Measurements from ENCODE around the gene OLFM2.

OLFM2 gene

DNA sequence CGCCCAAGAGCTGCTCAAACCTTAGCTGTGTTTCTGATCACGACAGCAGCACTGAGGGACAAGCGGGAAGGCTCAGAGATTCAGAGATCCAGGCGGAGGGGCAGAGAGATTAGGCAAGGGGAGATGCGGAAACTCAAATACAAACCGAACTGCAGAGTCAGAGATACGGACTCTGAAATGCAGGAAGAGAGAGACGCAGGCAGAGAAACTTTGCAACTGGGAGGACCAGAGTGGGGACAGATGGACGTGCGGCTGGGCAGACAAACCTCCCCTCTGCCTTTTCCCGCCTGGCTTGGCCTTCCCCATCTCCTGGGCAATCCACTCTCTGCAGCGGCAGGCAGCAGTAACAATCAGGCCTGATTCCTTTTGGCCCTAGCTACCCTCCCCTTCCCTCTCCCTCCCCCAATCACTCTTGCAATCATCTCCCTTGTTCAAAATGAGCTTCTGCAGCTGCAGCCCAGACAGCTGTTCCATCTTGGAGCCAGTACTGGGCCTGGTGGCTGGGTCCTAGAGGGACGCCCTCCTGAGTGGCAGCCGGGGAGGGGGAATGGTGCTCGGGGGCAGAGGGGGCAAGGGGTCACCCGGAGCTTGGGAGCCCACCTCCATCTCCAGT lies 29.7 kb downstream of the OLFM2 start:
- no peak for DNase-seq

DNA sequence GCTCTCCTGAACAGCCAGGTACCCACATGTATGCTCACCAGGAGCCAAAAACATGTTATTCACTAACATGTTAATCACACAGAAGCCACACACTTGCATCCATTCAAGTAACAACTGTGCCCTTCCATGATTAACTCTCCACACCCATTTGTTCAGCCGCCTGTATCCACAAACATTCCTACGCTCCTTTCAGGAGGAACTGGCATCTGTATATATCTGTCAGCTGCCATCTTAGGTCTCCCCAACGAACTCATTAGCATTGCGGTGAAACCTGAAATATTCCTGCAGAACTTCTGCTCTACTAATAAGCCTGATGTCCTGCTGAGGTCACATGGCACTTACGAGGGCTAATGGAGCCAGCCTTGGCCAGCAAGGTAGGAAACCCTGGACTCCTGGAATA lies 33.0 kb downstream of the OLFM2 start:
- no peak for DNase-seq

DNA sequence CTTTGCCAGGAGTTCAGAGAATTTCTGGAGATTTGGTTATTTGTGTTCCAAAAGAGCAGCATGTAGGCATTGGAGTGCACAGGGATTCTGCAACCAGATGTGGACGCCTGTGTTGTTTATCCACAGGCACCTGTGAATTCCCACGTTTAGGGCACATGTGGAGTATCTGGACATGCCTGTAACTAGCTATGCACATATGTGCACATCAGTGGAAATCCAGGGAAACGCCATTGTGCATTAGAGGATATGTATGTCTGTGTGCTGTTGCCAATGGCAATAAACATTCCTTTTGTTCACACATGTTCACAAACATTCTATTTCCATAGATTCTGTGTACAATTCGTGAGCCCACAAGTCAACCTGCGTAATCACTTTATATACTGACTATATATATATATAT lies 34.7 kb downstream of the OLFM2 start:
- no peak for DNase-seq

DNA sequence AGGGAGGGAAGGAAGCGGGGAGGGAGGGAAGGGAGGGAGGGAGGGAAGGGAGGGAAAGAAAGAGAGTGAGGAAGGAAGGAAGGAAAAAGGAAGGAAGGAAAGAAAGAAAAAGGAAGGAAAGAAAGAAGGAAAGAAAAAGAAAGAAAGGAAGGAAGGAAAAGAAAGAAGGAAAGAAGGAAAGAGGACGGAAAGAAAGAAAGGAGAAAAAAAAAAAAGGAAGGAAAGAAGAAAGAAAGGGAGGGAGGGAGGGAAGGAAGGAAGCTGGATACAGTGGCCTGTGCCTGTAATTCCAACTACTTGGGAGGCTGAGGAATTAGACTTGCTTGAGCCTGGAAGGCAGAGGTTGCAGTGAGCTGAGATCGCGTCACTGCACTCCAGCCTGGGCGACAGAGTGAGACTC lies 35.3 kb downstream of the OLFM2 start:
- DNase-seq = no peak

DNA sequence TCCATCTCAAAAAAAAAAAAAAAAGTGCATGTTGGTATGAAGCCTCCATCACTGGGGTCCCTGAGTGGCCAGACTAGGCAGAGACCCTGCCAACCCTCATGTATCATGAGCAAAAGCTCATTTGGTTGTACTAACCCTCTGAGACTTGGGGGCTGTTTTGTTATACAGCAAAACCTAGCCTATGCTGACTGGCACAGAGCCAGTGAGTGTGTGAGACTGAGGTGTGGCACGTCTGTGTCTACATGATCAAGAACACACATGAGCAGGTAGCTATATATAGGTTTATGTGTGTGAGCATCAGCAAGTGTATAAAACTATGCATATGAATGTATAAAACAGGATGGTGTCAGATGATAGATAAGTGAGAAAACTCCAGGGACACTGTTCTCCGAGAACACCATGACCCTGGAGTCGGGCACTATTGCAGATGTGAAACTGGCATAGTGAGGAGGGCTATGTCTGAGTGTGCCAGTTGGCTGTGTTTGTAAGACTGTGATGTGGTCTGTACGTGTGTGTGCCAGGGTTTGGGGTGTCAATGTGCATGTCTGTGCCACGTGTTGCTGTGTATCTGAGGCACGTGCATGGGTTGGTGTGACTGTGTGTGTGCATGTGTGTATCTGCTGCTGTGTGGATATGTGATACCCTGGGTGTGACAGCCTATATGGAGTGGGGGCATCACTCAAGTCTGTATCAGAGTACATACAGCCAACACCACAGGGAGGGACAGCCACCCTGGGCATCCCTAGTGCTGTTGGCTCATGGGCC lies 44.5 kb downstream of the OLFM2 start:
- DNase-seq = no peak

DNA sequence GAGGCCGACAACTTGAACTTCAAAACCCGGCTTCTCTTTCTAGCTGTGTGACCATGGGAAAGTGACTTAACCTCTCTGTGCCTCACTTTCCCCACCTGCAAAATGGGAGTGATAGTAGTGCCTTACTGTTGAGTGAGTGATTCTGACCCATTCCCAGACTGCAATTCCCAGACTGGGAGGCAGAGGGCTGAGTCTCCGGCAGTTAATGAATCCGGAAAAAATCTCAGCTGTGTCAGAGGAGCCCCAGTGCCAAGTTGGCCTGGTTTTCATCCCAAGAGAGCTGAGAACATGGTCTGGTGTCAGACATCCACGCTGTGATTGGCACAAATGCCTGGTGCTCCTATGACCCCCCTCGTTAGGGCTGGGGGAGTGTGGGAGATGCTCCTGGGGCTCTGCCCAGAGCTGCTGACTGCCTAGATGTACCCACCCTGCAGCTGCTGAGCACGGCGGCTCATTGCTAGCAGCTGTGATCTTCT lies 51.2 kb downstream of the OLFM2 start:
- no peak for DNase-seq

DNA sequence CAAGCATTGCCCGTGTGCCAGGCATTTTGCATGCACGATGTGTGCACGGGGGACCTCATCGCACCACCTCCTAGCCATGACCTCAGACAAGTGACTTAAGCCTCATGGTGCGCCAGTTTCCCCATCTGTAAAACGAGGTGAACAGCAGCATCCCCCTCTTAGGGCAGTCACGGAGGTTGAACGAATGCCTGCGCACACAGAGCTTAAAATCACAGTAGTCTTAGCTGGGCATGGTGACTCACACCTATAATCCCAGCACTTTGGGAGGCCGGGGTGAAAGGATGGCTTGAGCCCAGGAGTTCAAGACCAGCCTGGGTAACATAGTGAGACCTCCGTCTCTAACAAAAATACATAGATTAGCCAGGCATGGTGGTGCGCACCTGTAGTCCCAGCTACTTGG lies 52.6 kb downstream of the OLFM2 start:
- DNase-seq = no peak

DNA sequence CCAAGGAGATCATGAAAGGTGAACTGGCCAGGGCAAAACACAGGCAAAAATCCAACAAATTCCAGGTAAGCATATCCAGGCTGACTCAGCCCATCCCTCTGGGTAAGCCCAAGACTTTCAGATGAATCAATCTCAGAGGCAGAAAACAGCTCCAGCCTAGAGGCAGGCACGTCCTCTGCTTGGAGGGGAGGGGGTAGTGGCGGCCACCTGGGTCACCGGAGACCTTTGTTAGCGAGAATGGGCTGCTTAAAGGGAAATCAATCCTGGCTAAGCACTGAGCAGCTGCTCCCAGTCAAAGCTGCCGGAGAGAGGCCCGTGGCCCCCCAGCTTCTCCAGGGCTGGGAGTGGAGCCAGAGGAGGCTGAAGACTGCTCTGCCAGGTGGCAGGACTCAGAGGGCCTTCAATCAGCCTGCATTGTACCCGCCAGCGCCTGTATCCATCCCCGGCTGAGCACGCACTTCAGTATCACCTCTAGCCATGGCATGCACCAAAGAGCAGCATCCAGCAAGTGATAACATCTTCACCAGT lies 53.0 kb downstream of the OLFM2 start:
- DNase-seq = no peak

DNA sequence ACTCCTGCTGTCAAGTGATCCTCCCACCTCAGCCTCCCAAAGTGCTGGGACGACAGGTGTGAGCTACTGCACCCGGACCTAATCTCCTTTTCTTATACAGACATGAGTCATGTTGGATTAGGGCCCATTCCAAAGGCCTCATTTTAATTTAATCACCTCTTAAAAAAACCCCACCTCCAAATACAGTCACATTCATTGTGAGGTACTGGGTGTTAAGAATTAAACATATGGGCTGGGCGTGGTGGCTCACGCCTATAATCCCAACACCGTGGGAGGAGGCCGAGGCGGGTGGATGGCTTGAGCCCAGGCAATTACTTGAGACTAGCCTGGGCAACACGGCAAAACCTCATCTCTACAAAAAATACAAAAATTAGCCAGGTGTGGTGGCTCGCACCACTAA lies 54.6 kb downstream of the OLFM2 start:
- DNase-seq = no peak

DNA sequence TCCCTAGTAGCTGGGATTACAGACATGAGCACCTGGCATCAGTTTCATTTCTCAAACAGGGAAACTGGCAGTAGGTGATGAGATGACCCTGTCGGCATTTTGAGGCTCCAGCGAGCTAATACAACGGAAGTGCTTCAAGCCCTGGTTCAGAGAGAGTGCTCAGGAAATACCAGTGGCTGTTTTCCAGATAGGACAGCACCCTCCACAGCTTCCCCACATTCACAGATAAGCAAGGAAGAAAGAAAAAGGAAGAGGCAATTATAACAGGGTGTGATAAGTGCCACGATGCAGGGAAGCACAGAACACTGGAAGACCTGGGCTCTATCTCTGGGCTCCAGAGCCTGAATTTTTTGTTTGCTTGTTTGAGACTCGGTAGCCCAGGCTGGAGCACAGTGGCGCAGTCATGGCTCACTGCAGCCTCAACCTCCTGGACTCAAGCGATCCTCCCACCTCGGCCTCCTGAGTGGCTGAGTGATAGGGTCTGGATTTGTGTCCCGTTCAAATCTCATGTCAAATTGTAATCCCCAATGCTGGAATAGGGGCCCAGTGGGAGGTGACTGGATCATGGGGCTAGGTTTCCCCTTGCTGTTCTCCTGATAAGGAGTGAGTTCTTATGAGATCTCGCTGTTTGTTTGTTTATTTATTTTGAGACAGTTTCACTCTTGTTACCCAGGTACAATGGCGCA lies 57.7 kb downstream of the OLFM2 start:
- DNase-seq = no peak

DNA sequence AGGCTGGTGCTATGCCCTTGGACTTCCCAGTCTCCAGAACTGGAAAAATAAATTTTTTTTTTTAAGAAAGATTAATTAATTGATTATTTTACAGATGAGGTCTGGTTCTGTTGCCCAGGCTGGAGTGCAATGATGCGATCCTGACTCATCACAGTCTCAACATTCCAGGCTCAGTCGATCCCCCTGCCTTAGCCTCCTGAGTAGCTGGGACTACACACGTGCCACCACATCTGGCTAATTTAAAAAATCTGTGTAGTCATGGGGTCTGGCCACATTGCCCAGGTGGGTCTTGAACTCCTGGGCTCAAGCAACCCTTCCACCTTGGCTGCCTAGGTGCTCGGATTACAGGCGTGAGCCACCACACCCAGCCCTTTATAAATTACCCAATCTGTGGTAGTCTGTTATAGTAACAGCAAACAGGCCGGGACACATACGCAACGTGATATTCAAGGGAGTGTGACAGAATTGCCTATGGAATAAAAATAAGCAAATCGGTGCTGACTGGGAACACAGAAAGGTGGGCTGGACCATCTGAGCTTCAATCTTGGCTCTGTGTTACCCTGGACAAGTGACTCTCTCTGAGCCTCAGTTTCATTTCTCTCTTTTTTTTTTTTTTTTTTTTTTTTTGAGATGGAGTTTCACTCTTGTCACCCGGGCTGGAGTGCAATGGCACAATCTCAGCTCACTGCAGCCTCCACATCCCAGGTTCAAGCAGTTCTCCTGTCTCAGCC lies 58.4 kb downstream of the OLFM2 start:
- no peak for DNase-seq

DNA sequence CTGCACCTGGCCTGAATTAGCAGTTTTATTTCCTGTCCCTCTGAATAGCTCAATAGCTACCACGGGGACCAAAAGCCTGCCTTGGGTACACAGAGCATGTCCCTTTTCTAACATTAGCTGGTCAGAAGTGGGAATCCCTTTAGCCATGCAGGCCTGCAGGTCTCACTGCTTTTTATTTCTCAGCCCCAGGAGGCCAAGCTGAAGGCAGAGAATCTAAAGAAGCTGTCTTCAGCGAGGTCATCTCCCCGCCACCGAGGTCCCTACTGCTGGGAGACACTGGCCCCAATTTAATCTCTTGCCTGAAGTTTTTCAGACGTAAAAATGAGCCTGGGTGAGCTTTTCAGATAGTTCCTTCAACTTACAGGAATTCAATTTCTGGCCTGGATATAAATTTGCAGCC lies 60.5 kb downstream of the OLFM2 start:
- no peak for DNase-seq

DNA sequence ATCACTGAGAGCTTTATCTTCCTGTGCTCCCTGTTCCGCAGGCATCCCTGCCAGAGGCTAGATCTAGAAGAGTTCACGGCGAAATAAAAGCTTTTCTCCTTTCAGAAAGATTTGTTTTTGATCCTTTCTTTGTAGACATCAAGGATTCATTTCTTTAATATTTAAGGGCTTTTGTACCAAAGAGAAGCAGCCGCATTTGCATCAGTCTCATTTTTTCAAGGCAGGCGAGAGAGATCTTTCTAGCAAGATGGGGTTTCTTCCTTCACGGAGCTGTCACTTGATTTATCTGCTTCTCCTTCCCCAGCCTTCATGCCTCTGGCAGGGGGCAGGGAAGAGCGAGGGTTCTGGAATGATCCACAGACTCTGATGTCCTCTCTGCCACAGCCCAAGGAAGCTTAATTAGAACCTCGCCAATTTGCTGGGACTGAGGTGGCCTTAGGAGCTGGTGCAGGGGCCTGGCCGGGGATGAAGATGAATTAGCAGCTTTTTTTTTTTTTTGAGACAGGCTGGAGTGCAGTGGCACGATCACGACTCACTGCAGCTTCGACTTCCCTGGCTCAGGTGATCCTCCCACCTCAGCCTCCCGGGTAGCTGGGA lies 61.2 kb downstream of the OLFM2 start:
- DNase-seq = no peak

DNA sequence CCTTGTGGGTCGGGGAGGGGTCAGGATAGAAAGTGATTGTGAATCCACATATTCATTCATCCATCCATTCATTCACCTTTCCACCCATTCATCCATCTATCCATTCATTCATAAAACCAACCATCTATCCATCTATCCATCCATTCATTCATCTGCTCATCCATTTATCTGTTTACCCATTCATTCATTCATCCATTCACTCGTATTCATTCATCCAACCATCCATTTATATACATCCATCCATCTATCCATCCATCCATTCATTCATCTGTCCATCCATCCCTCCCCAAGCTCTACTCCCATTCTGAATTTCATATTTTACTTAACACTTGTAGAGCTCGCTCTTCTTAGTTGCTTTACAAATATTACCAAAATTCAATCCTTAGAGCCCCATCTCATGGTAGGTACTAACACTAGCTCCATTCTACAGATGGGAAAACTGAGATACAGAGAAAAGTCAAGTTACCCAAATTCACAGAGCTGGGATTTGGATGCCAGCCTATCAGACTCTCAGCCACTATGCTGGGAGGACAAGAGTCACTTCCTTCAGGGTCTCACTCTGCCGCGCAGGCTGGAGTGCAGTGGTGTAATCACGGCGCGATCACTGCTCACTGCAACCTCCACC lies 63.6 kb downstream of the OLFM2 start:
- no peak for DNase-seq

DNA sequence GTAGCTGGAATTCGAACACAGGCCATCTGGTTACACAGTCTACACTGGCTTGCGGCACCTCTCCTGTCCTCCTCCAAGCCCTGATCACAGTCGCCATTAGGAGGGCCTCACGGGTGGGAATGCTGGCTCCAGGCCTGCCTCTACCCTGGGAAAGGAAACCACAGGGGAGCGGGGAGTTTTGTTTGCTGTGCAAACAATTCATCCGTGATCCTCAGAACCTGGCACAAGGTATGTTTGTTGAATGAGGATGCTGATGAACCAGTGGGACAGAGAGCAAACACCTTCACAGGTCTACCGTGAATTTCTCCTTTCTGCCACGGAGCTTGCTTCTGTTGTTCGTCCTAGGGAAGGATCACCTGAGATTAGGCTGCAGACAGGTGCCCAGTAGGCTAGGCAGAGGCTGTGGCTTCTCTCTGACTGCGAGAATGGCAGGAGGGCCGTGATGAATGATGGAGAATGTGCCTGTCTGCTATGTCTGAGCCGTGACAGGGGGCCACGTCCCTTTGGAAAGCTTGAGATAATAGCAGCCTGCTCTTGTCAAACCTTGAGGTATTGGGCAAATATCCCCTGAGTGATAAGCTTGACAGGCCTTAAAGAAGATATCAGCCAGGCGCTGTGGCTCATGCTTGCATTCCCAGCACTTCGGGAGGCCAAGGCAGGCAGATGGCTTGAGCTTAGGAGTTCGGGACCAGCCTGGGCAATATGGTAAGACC lies 64.5 kb downstream of the OLFM2 start:
- no peak for DNase-seq

DNA sequence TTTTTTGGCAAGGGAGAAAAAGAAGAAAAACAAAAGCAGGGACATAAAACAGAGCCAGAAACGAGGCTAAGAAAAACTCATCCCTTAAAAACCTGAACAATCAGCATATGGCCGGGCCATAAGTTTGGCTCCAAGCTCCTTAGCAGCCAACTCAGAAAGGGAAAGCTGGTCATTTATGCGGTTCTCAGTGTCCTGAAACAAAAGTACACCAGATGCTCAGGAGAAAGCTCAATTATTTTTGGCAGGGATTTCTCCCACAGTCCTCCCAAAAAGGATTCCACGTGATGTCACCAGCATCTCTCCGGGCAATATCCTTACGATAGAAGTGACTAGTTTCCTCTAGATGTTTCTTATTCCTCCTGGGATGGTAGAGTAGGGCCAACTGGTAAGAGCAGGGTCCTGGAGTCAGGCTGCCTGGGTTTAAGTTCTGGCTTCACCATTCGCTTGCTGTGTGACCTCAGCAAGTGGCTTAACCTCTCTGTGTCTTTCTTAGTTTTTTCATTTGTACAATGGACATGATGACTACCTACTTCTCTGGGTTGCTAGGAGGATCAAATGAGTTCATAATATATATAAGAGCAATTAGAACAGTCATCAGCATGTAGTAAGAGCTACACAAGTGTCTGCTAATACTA lies 67.2 kb downstream of the OLFM2 start:
- no peak for DNase-seq

DNA sequence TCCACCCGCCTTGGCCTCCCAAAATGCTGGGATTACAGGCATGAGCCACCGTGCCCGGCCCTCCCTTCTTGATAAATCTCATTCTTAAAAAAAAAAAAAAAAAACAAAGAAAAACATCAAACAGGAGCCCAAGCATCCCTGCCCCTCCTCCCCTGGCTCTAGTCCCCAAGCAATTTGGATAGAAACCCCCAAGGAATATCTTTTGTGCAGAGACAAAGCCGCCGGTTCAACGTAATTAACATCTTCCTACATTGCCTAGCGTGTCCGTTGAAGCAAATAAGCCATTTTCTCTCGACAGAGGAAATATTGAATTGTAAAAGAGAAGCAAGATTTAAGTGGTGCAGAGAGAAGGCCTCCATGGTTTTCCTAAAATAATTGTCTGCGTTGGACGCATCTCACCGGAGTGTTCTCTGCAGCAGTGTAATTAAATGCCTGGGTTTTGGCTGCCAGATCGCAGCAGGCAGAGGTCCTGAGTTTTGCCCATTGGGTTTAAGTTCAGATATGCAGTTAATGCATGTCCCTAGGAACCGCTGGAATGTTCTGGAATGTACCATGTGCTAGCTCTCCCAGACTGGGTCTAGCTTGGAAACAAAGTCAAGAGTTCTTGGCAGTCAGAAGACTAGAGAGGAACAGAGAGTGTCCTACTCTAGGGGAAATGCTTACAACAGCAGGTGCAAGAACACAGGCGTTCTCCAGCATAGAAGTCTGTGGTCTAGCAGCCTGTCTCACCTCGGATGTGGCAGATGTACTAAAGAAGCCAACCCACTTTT lies 70.4 kb downstream of the OLFM2 start:
- peak; percentile 34 for DNase-seq

DNA sequence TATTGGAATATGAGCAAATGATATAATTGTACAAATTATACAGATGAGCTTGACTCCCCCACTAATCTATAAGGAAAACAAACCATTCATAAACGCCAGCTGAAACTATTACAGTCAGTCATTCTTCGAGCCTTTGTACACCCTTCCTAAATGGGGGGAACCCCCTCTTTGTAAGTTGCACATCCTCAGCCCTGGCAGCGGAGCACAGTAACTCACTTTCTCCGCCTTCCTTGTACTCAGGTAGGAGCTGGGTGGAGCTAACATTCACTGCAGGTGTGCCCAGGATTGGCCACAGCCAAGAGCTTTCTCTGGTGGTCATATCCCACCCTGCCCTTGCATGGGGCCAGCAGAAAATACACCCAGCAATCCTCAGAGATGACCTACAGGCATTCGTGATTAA lies 72.6 kb downstream of the OLFM2 start:
- DNase-seq = no peak

DNA sequence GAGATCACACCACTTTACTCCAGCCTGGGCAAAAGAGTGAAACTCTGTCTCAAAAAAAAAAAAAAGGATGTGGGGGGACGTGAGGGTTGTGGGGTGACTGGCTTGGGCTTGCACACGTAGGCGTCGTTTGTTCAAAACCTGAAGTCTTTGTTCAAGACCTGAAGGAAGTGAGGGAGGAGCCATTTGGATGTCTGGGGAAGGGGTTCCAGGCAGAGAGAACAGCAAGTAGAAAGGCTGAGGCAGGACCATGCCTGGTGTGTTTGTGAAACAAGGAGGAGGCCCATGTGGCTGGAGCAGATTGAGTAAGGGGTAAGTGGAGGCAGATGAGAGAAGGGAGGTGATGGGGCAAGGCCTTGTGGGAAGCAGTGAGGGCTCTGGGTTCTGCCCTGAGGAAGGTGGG lies 73.4 kb downstream of the OLFM2 start:
- no peak for DNase-seq

DNA sequence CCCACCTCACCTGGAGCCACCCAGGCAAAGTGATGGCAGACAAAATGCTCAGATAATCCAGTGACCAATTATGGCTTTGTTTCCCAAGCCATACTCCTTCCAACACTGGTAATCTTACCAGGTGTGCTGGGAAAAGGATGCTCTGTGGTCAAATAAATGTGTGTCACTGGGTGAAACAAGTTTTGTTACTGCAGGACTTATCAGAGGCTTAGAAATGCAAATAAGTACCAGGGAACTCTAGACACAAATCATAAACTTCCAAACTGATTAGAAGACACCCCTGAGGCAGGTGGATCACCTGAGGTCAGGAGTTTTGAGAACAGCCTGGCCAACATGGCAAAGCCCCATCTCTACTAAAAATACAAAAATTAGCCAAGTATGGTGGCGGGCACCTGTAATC lies 74.8 kb downstream of the OLFM2 start:
- no peak for DNase-seq

Data from activated CD4-positive, alpha-beta T cell treated with anti-CD3 and anti-CD28 coated beads, Interleukin-10, Interleukin-2, amounts not matched to agents 100 ng/mL and 50 ng/mL, durations not matched to agents 16 hours and 8 hours (primary cell).